Muscle of arm (tissue), 12 donors: ENCODE measurements around the gene FRMPD4. TPM values are rescaled to one million over a fixed set of nuclear protein-coding genes. Genes with fewer than 3 reads are reported as not detected.

Experiments
- DNase-seq: peaks from one replicate; pipeline ENCODE4 v3.0.0-alpha.2; 2013
- polyA plus RNA-seq, 12 donors: library from polyadenylated mRNA; unstranded; fragments of 120-200 nt; gene quantifications; one replicate each; pipeline ENCODE4 v1.2.1, GENCODE V29; 2013; ENCODE audit not compliant: insufficient read length in 12 of 12

Gene FRMPD4
- polyA plus RNA-seq, 12 donors = 0.18 to 0.84 (median 0.52) TPM; not detected in 2

DNA sequence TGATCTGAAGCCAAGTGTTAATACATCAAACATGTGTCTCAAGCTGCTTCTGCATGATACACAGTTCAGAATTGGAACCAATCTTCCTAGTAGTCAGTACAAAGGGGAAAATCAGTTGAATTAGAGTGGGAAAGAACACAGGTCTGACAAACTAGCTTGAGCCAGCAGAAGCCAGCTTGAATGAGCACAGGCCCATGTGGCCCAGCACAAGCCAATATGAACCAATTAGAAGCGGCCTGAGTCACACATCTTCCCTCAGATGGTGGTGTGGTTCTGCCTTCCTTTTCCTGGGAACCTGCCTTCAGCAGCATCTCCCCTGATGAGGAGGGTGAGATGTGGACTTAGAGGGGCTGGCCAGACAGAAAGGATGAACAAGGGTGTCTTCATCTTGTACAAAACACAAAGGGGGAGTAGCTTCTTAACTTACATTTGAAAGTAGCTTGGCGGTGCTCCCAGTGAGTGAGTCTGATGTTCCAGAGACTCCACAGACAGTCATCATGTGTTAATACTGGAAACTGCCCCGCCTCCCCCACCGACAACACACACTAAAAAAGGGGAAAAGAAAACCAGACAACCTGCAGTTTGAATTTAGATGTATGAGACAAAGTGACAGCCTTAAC is 72.0 kb downstream of the FRMPD4 start:
- peak; percentile 24 for DNase-seq

DNA sequence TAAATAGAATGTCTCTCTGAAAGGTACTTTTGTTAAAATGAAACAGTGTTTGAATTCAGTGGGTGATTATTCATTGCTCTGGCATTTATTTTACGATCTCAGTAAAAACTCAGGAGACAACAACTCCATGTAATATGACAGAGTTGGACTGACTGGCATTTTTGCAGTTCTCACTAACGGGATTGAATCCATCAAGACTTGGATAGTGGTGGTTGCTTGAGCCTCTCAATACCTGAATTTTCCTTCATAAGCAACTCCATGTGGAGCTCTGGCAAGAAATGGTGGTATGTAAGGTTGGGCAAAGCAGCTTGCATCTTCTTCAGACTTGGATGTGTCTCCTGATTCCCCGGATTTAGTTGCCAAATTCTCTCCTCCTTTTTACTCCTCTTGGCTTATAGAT is 72.7 kb downstream of the FRMPD4 start:
- no peak for DNase-seq

DNA sequence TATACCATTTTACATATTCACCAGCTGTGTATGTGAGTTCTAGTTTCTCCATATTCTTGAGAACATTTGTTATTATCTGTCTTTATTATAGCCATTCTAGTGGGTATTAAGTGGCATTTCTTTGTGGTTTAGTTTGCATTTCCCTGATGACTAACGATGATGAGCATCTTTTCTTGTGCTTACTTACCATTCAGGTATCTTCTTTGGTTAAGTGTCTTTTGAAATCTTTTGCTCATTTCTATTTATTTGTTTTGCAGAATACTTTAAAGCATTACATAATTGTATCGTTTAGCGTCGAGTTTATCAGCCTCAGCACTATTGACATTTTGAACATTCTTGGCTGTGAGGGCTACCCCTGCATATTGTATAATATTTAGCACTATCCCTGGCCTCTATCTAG is 85.4 kb downstream of the FRMPD4 start:
- DNase-seq = no peak

DNA sequence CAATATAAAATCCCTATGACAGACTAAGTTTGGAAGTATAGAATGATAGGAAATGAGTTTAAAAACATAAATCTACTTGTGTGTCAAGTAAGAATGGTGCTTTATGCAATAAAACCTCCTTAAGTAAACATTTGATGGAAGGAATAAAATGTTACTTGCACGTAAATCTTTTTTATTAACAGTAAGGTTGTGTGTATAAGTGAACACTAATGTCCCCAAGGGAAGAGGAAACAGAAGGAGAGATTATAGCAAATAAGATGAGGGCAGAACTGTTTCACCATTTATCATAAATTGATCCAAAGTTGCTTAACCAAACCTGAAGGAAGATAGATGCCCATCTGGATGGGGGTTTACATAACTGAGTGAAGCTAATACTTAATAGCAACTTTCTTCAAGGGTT is 86.8 kb downstream of the FRMPD4 start:
- DNase-seq = no peak

DNA sequence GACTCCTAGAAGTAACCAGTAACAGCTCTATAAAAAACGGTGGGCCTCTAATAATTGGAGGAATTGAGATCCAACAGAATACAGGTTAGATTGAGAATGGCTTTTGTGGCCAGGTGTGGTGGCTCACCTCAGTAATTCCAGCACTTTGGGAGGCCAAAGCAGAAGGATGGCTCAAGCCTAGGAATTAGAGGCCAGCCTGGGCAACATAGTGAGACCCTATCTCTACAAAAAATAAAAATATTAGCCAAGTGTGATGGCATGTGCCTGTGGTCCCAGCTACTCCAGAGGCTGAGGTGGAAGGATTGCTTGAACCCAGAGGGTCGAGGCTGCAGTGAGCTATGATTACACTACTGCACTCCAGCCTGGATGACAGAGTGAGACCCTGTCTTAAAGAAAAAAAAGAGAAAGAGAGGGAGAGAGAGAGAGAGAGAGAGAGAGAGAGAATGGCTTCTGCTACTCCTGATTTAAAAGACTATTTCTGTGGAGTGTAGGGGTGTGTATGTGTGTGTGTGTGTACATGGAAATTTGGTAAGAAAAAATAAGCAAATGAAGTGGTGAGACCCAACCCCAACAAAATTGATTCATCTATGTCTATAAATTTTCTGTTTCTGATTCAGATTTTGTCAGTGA is 89.3 kb downstream of the FRMPD4 start:
- DNase-seq = no peak

DNA sequence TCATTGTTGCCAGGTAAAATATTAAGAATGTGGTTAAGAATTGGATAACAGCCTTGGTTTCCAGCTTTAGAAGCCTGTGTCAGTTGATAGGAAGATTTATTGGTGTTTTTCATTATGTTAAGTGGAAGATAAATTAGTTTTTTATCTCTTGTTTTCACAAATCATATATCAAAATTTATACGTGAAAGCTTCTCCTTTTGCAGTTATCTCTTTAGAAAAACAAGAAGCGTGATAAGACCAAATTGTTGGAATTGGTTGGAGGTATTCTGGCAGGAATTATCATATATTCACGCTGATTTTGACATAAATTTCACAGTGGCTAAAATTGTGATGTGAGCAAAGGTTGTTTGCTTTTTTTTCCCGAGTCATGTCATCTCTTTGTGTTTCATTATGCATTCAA is 90.6 kb downstream of the FRMPD4 start:
- no peak for DNase-seq

DNA sequence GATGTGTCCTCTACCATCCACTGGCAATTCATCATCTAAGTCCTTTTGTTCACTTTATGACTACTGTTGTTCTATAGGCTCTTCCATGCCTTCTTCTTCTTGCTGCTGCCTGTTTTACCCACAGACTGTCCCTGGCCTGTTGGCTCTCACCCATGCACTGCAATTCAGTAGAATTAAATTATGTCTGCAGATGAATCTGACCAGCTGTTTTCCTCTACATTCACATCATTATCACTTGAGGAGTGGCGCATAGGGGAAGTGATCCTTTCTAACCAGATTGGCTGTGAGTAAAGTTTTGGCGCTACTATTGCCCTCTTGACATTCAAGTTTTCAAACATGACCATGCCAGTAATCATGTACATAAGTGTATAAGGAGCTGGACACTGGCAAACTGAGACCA is 91.7 kb downstream of the FRMPD4 start:
- no peak for DNase-seq

DNA sequence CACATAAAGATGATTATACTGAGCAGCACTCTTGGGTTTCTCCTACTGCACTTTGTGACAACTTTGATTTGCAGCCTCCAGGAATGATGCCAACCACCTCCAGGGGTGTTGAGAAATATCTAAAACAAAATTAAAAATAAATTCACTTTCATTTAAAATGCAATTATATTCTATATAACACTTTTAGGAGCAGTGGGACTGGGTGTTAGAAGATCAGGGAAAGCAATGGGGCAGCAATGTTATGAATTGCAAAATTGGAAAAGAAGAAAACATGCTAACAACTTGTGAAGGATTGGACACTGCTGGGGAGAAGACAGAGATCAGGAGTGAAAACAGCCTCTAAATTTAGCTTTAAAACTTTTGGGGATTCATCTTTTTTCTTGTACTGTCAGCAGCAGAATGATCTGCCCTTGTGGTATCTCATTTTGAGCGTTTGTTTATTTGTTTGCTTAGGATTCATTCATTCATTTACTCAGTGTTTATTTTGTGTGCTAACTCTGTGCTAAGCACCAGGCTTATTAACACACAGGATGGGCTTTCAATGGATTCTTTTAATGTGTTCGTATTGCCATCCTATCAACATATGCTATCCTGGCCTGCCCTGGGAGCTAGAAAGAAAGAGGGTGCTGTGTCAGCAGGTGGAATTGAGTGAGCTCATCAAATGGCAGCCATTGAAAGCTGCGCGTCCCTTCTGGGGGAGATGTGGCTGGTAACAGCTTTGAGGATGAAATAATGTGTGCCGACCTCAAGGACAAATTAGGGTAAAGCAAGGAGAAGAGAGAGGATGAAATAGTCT is 96.5 kb downstream of the FRMPD4 start:
- DNase-seq = no peak

DNA sequence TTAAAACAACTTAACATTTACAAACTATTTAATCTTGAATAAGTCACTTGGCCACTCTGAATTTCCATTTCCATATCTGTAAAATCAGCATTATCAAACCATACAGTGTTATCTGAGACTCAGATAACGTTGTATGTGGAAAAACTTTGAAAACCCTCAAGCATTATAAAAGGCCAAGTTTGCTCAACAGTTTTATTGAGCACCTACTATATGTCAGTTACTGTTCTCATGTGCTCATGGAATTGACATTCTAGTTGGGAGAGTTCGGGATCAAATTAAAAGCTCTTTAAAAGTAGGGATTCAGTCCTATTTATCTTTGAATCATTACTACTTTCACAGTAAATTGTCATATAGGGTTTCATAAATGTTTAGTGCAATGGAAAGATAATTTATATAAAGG is 97.9 kb downstream of the FRMPD4 start:
- no peak for DNase-seq

DNA sequence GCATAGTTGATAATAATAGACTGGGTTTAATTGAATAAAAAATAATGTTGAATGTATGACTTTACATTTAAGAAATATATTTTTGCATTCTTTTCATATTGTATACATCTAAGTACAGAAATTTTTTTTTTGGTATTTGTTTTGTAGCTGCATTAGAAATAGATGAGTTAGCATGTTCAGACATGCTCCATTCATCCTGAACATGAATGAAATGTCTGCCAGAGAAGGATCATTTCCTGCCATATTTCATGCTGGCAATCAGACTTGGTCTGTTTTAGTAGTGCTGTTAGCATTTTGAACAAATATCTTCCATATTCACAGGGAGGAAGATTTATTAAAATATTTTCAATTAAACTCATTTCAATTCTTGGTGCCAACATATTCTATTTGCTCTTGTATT is 98.9 kb downstream of the FRMPD4 start:
- no peak for DNase-seq

DNA sequence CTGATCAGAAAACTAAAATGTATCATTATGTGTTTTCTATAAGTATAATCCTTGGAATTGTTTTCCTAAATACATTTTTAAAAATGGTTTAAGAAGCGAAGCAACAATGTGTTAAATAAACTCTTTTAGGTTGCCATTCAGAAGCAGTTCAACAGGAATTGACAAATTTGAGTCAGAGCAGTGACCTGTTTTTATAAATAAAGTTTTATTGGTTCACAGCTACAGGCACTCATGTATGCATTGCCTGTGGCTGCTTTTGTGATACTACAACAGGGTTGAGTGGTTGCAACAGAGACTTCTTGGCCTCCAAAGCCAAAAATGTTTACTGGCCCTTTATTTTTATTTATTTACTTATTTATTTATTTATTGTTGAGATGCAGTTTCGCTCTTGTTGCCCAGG is 99.5 kb downstream of the FRMPD4 start:
- DNase-seq = no peak

DNA sequence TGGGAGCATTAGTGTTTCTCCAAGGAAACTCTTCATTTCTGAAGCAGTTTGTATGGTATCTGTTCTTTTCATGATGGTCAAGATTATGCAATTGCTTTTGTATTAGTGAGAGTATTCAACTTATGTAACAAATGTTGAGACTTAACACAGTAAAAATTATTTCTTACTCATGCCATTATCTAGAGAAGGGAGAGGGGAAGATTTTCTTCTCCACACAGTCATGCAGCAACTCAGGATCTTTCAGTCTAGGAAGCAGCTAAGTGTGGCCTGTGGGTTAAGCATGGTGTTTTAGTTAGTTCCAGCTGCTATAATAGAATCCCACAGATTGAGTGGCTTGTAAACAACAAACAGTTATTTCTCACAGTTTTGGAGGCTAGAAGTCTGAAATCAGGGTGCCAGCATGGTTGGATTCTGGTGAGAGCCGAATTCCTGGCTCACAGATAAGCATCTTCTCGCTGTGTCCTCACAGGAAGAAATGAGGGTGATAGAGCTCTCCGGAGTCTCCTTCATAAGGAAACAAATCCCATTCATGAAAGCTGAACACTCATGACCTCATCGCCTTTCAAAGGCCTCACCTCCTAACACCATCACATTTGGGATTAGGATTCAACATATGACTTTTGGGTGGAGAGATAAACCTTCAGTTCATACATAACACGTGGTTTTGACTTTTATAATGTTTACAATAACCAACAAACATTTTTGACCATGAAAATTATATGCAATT is 101.2 kb downstream of the FRMPD4 start:
- no peak for DNase-seq

DNA sequence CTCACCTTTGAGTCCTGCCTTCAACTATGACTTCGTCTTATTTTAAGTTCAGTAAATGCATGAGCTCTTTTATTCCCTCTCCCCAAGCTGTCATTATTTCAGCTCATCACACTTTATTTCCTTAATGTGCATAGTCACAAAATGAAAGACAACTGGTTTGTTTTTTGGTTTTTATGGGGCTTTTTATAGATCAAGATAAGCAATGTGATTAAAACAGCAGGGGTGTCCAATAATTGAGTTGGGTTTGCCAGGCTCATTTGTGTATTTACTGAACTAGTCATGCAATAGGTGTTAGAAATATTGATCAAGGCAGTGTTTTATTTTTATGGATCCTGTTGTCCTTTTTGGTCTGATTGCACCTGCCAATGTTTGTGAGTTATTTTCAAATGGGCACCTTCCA is 102.2 kb downstream of the FRMPD4 start:
- DNase-seq = no peak

DNA sequence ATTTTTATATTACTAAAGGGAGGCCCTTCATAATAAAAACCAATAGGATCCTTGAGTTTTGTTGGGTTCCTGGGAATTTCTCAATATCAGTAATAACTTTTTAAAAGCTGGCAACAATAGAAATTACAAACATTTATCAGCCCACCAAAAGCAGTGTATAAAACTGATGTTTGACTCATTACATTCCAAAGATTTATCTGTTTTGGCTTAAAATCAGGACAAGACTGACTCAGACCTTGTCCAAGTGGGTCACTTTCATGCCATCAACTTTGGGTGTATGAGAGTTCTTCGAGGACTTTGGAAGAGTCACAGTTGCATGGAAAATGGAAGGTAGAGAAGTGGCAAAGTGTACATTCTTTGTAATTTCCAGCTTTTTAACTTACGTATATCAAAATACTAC is 102.8 kb downstream of the FRMPD4 start:
- no peak for DNase-seq

DNA sequence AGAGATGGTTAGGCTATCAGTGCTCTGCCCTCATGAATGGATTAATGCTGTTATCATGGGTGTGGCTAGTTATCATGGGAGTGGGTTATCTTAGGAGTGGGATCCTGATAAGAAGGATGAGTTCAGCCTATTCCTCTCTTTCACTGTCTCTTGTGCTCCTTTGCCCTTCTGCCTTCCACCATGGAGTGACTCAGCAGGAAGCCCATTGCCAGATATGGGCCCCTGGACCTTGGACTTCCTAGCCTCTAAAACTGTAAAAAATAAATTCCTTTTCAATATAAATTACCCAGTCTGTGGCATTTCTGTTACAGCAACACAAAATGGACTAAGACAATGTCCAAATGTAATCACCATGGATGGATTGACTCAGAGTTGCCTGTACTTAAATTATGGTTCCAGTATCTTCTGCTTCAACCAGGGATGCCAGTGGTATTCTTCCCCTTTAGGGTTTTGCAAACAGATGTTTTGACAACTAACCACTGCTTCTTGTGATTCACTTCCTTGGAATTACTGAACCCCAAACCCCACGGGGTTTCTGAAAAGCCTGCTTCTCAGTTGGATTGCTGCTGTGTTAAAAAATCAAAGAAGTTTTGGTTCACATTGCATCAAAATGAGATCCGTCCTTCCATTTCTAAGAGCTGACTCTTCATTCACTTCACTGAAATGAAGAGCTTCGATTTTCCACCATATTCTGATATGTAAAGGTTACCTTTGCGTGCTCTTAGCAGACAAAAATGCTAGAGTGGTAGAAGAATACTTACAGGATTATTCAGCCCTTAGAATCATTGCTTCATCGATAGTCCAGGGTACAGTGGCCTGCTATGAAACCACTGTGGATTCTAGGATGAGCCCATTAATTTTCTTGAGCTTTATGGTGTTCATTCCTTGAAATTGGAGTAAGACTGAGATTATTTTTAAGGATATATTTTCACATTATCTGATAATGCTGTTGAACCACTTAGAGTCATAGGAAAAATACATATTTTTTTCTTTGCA is 107.7 kb downstream of the FRMPD4 start:
- DNase-seq = no peak

DNA sequence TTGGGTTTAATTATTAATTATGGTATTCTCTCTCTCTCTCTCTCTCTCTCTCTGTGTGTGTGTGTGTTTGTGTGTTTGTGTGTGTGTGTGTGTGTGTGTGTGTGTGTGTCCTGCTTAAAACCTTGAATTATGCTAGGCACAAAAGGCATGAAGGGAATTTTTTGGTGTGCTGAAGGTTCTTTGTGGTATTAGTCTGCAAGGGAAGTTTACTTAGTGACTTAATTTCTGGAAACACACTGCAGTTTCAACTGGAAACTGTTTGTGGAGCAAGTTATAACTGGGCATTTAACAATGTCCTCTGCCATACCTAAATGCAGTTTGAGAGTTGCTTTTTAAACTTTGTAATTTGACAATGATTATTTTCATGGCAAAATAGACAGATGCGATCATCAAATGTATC is 111.7 kb downstream of the FRMPD4 start:
- no peak for DNase-seq

DNA sequence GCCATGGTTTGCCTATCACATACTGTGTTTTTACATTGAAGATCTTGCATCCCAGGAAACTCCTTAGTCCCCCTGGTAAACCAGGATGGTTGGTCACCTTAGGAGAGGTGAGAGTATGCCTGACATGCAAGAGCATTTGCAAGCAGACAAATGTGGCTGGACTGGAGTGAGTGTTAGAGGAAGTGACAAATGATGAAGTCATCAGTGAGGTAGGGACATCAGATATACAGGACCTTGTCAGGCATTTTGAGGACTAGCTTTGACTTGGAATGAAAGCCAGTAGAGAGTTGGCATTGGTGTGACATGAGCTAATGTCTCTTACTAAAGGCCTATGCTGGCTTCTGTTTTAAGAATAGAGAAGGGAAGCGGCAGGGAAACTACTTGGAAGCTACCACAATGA is 124.9 kb downstream of the FRMPD4 start:
- no peak for DNase-seq

DNA sequence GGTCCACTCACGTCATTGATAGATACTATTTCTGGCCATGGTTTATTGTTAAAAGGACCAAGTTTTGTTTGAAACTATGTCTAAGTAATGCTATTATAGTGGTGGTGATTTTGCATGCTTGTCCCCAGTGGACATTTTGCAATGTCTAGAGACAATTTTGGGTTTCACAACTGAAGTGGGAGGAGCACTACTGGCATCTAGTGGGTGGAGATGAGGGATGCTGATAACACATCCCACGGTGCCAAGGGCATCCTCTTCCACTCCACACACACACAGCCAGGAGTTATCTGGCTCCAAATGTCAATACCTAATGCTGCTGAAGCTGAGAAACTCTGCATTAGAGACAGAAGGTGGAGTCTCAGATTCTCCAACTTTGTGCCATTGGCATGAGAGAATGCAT is 131.2 kb downstream of the FRMPD4 start:
- no peak for DNase-seq

DNA sequence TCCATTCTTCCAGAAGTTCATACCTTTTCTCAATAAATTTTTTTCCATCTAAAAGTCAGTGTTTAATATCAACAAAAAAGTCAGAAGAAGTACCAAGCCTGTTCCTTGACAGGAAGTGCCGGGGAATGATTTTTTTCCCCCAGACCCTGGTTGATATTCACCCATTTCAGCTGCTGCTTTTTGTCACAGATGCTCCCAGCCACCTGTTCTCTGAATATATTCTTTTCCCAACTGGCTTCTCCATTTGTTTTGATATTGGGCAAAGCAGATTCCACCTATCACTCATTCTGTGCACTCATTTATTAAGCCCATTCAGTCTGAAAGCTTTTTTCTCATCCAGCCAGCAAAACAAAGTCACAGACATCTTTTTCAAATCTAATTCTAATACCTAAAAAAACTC is 139.9 kb downstream of the FRMPD4 start:
- DNase-seq = no peak

DNA sequence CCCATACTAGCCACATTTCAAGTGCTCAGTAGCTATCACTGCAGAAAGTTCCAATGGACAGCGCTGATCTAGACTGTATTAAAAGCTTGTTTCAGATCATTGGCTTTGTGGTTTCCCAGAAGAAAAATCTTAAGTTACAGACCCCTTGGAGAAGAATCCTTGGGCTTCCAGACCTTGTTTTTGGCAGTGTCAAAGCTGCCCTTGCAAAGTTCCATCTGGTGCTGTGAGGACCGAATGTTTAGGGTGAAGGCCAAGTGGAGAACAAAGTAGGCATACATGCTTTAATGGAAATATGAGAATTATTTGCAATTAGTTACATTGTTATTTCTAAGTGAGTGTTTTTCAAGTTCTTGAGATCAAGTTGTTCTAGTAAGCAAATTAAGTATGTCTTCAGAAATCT is 144.7 kb downstream of the FRMPD4 start:
- no peak for DNase-seq

DNA sequence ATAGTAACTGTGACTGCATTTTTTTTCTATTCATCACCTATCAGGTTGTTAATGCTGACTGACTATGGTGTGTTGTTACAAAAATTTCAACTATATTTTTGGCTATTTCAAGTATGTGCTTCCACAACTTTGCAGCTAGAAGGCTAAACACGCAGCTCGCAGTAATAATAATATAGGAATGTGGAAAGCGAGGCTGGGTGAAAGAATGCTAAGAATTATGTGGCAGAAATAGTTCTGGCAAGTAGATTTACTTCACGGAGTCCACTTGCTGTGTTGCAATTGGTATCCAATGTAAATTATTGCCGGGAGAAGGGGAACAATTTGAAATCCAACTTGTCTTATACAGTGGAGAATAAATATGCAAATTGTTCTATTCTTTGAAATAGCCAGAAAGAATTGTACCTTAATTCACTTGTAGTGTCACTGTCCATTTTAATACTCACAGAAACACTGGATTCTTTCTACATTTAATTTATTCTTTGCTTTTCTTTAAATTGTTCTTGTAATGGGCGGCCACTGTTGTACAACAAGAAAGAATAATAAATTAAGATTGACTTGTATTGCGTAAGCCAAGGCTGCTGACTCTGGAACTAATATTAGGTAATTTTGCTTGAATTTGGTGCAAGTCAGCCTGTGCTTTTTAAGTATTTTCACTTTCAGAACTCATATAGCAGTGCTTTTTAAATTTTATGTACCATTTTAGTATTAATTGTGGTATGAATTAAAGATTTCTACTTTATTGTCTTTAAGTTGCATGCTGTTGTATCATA is 154.9 kb downstream of the FRMPD4 start:
- no peak for DNase-seq
